Neutrophil (primary cell): ENCODE measurements around the gene ACTL10.
A peak's percentile ranks its signal among the peaks of the same experiment; 100 is the strongest.

Experiments used
- H3K27ac ChIP-seq: fragments of 200-600 bp; sonication (generic); 2 replicates; pipeline ENCODE4 v1.5.1; 2016; ENCODE audit warnings: mild to moderate bottlenecking, moderate library complexity
- H3K27me3 ChIP-seq: fragments of 200-600 bp; sonication (generic); 2 replicates; pipeline ENCODE4 v1.6.0; 2016; ENCODE audit warnings: mild to moderate bottlenecking
- H3K36me3 ChIP-seq: fragments of 200-600 bp; sonication (generic); 2 replicates; pipeline ENCODE4 v1.5.1; 2017
- H3K4me1 ChIP-seq, 2 experiments: fragments of 200-600 bp in 1 of 2; sonication (generic) in 1 of 2; 1 replicate in 1 of 2; 2 replicates in 1 of 2; pipeline versions ENCODE4 v1.5.1 to v1.6.1; 2013 to 2016; ENCODE audit warnings: low read depth in 1 of 2, low read length in 1 of 2, mild to moderate bottlenecking in 1 of 2, moderate library complexity in 1 of 2; ENCODE audit not compliant: control insufficient read depth in 1 of 2, insufficient read depth in 1 of 2
- H3K4me3 ChIP-seq, 2 experiments: fragments of 200-600 bp in 1 of 2; sonication (generic) in 1 of 2; 1 replicate in 1 of 2; 2 replicates in 1 of 2; pipeline ENCODE4 v1.5.1; 2013 to 2016; ENCODE audit warnings: low read depth in 1 of 2, low read length in 1 of 2, mild to moderate bottlenecking in 1 of 2, moderate library complexity in 1 of 2
- H3K9me3 ChIP-seq: fragments of 200-600 bp; sonication (generic); 2 replicates; pipeline ENCODE4 v1.5.1; 2016
- TF ChIP-seq, protein P1 (sequence below): fragments of 200-600 bp; sonication (generic); IDR thresholded peaks from 2 replicates; pipeline ENCODE4 v1.5.1; 2016; ENCODE audit warnings: antibody characterized with exemption

The ACTL10 gene

DNA sequence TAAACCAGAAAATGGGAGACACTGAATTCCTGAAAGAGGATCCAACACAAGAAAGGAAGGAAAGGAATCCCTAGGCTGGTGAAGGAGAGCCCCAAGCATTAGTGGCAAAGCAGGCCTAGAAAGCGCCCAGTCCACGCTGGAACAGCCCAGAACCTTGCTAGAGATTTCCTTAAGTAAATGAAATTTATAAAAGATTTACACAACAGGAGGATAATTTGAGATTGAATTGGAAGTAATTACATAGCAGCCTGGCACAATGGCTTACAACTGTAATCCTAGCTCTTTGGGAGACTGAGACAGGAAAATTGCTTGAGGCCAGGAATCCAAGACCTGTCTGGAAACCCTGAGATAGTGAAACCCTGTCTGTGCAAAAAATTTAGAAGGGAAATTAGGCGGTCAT is 31.4 kb upstream of the ACTL10 start:
- H3K4me3 ChIP-seq: no peak overlapping the region
- TF ChIP-seq, protein P1, sequence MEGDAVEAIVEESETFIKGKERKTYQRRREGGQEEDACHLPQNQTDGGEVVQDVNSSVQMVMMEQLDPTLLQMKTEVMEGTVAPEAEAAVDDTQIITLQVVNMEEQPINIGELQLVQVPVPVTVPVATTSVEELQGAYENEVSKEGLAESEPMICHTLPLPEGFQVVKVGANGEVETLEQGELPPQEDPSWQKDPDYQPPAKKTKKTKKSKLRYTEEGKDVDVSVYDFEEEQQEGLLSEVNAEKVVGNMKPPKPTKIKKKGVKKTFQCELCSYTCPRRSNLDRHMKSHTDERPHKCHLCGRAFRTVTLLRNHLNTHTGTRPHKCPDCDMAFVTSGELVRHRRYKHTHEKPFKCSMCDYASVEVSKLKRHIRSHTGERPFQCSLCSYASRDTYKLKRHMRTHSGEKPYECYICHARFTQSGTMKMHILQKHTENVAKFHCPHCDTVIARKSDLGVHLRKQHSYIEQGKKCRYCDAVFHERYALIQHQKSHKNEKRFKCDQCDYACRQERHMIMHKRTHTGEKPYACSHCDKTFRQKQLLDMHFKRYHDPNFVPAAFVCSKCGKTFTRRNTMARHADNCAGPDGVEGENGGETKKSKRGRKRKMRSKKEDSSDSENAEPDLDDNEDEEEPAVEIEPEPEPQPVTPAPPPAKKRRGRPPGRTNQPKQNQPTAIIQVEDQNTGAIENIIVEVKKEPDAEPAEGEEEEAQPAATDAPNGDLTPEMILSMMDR: no peak
- H3K4me1 ChIP-seq: peaks cover 20 to 24% of the 10 kb centered on the region in 2 experiments
- H3K27me3 ChIP-seq: no peaks in the 10 kb centered on the region
- no peak overlapping the region for H3K27ac ChIP-seq
- H3K36me3 ChIP-seq: peaks cover 40% of the 10 kb centered on the region
- H3K9me3 ChIP-seq: no peaks in the 10 kb centered on the region

DNA sequence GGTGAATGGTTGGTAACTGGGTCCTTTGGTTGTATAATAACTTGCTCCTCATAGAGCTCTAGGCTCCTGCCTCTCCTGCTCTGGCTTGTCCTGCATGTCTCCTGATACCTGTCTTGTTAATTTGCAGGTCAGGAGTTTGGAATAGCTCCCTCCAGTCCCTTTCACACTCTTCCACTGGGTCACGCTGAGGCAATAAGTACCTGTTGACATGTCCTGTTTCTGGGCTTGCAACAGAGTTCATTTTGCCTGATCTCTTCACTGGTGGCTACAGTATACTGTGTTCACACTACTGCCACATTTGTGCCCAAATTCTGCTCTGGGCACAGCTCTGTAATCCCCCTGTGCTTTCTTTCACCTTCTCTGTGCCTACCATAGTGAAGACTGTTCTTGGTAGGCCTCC is 30.0 kb upstream of the ACTL10 start:
- Histone ChIP-seq H3K4me1 (peaks cover 21 to 28% of the 10 kb centered on the region in 2 experiments), H3K4me3 (no peak overlapping the region), H3K36me3 (peaks cover 40% of the 10 kb centered on the region), H3K9me3 (no peaks in the 10 kb centered on the region), H3K27me3 (no peaks in the 10 kb centered on the region), H3K27ac (peak overlapping the region; percentile 63)
- TF ChIP-seq, protein P1: no peak

DNA sequence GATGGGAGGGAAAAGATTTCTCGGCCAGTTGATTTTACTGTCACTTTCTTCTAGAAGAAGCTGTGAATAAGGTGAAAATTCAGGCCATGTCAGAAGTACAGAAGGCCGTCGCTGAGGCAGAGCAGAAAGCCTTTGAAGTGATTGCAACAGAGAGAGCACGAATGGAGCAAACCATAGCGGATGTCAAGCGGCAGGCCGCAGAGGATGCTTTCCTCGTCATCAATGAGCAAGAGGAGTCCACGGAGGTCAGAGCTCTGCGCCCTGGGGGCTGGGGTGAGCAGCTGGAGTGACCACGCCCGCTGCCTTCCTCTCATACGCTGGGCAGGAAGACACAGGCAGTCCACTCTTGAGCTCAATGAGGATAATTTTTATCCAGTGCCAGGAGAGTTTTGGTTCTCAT is 26.5 kb upstream of the ACTL10 start:
- peak overlapping the region; percentile 73 for H3K27ac ChIP-seq
- TF ChIP-seq, protein P1: no peak
- no peak overlapping the region for H3K4me3 ChIP-seq
- H3K4me1 ChIP-seq: peaks cover 21 to 28% of the 10 kb centered on the region in 2 experiments
- peaks cover 45% of the 10 kb centered on the region for H3K36me3 ChIP-seq
- H3K27me3 ChIP-seq: no peaks in the 10 kb centered on the region
- no peaks in the 10 kb centered on the region for H3K9me3 ChIP-seq

DNA sequence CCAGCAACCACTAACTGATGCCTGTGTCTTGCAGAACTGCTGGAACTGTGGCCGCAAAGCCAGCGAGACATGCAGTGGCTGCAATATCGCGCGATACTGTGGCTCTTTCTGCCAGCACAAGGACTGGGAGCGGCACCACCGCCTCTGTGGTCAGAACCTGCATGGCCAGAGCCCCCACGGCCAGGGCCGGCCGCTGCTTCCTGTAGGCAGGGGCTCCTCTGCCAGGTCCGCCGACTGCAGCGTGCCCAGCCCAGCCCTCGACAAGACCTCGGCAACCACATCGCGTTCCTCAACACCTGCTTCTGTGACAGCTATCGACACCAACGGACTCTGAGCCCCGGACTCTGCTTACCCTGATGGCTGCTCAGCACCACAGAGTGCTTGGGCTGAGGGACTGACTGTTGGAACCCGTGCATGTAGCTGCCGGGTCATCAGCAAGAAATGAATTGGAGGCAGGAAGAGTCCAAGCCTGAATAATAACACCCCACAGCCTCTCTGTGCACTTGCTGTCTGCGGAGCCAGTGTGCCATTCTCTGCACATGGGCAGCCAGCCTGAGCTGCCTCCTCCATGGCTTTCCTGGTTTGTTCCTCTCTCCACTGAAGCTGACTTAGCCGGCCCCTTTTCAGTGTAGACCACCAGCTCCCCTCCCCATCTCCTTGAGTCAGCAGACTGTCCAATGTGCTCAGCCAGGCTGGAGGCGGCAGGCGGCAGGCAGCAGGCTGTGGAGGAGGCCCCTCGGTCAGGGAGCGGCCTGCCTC is 22.3 kb upstream of the ACTL10 start:
- peaks cover 60% of the 10 kb centered on the region for H3K36me3 ChIP-seq
- peaks cover 10 to 11% of the 10 kb centered on the region in 2 experiments for H3K4me1 ChIP-seq
- H3K27ac ChIP-seq: no peak overlapping the region
- H3K9me3 ChIP-seq: no peaks in the 10 kb centered on the region
- TF ChIP-seq, protein P1: no peak
- no peaks in the 10 kb centered on the region for H3K27me3 ChIP-seq
- no peak overlapping the region for H3K4me3 ChIP-seq

DNA sequence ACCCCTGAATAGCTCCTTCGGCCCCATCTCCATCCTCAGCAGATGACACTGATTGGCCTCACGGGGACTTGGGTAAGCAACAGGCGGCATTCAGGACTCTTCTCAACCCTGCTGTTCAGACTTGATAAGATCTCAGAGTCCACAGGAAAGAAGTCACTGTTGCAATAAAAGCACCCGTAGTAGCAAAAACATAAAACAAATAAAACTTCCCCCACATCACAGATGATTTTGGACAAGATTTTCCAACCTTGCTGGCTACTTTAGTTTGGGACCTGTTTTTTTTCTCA is 21.7 kb upstream of the ACTL10 start:
- Histone ChIP-seq H3K4me3 (no peak overlapping the region), H3K9me3 (no peaks in the 10 kb centered on the region), H3K27me3 (no peaks in the 10 kb centered on the region), H3K27ac (no peak overlapping the region), H3K36me3 (peaks cover 58% of the 10 kb centered on the region), H3K4me1 (peaks cover 5 to 8% of the 10 kb centered on the region in 2 experiments)
- TF ChIP-seq, protein P1: no peak
